Muscle of leg (tissue), 16 donors: ENCODE results near the gene WASHC3. TPM values are rescaled to one million over a fixed set of nuclear protein-coding genes. Genes with fewer than 3 reads are reported as not detected.
"Not testable (repeated sequence)": the region's sequence is repeated elsewhere in the genome, so short reads cannot be mapped to it uniquely, and the experiment has no call there.

Experiments
- DNase-seq: peaks from one replicate; pipeline ENCODE4 v3.0.0; 2013
- H3K27ac ChIP-seq: one replicate; pipeline ENCODE4 v1.5.1; 2013; ENCODE audit warnings: mild to moderate bottlenecking, low read length, control low read depth
- H3K27me3 ChIP-seq: one replicate; pipeline ENCODE4 v1.6.1; 2013; ENCODE audit warnings: low read length; ENCODE audit not compliant: control insufficient read depth, insufficient read depth
- H3K36me3 ChIP-seq: one replicate; pipeline ENCODE4 v1.6.1; 2013; ENCODE audit warnings: low read length; ENCODE audit not compliant: control insufficient read depth, insufficient read depth
- H3K4me1 ChIP-seq: one replicate; pipeline ENCODE4 v1.6.1; 2013; ENCODE audit warnings: low read length; ENCODE audit not compliant: control insufficient read depth, insufficient read depth
- H3K4me3 ChIP-seq: one replicate; pipeline ENCODE4 v1.5.1; 2013; ENCODE audit warnings: low read length, control low read depth
- H3K9me3 ChIP-seq: replicated peaks from 2 replicates; pipeline ENCODE4 v1.6.1; 2013; ENCODE audit warnings: low read depth, low read length; ENCODE audit not compliant: control insufficient read depth
- WGBS: methylation state at CpG from one replicate; pipeline ENCODE4 v1.1.5; 2013; ENCODE audit warnings: missing lambda C conversion rate; ENCODE audit not compliant: insufficient coverage; 5-methylcytosine and 5-hydroxymethylcytosine counted together
- long read RNA-seq, 11 donors: transcript quantifications; one replicate each; lab custom pipeline, GENCODE V29; 2026
- polyA plus RNA-seq, 8 donors: library from polyadenylated mRNA; unstranded; fragments of 120-200 nt; gene quantifications; one replicate each; pipeline versions ENCODE4 v1.2.1 to v1.2.3, GENCODE V29; 2013; ENCODE audit warnings: inconsistent platforms in 1 of 8, low replicate concordance in 1 of 8; ENCODE audit not compliant: insufficient read length in 8 of 8, insufficient read depth in 1 of 8
- total RNA-seq: library from RNA; stranded (reverse); fragments of 120-200 nt; gene quantifications from one replicate; pipeline ENCODE4 v1.2.4, GENCODE V29; 2013

The WASHC3 gene, protein sequence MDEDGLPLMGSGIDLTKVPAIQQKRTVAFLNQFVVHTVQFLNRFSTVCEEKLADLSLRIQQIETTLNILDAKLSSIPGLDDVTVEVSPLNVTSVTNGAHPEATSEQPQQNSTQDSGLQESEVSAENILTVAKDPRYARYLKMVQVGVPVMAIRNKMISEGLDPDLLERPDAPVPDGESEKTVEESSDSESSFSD
- total RNA-seq (41.9 TPM), polyA plus RNA-seq (10 to 100 TPM; 26.8 to 44.5 (median 36.0) TPM)
- long read RNA-seq, donor 1, partial matches to known transcripts: 0 of 6 reads
- long read RNA-seq, donor 1, other reads (novel, unspliced or antisense): 0 of 6 reads
- long read RNA-seq, donor 2: 0 reads
- long read RNA-seq, donor 3, transcript WASHC3-201 (7 exons, 916 nt): major isoform, 16 of 20 reads
- long read RNA-seq, donor 3, partial matches to known transcripts: 0 of 20 reads
- long read RNA-seq, donor 3, other reads (novel, unspliced or antisense): 0 of 20 reads
- long read RNA-seq, donor 4, transcript WASHC3-201 (7 exons, 916 nt): major isoform, 6 of 10 reads
- long read RNA-seq, donor 4, partial matches to known transcripts: 0 of 10 reads
- long read RNA-seq, donor 4, other reads (novel, unspliced or antisense): 0 of 10 reads
- long read RNA-seq, donor 5, transcript WASHC3-201 (7 exons, 916 nt): major isoform, 23 of 33 reads
- long read RNA-seq, donor 5, transcript WASHC3-213 (7 exons, 865 nt): minor isoform, 6 of 33 reads
- long read RNA-seq, donor 5, partial matches to known transcripts: 0 of 33 reads
- long read RNA-seq, donor 5, other reads (novel, unspliced or antisense): 0 of 33 reads
- long read RNA-seq, donor 6, transcript WASHC3-201 (7 exons, 916 nt): major isoform, 14 of 17 reads
- long read RNA-seq, donor 6, partial matches to known transcripts: 0 of 17 reads
- long read RNA-seq, donor 6, other reads (novel, unspliced or antisense): 0 of 17 reads
- long read RNA-seq, donor 7, transcript WASHC3-201 (7 exons, 916 nt): major isoform, 11 of 16 reads
- long read RNA-seq, donor 7, partial matches to known transcripts: 0 of 16 reads
- long read RNA-seq, donor 7, other reads (novel, unspliced or antisense): 0 of 16 reads
- long read RNA-seq, donor 8, transcript WASHC3-201 (7 exons, 916 nt): major isoform, 8 of 12 reads
- long read RNA-seq, donor 8, partial matches to known transcripts: 0 of 12 reads
- long read RNA-seq, donor 8, other reads (novel, unspliced or antisense): 0 of 12 reads
- long read RNA-seq, donor 9, partial matches to known transcripts: 0 of 4 reads
- long read RNA-seq, donor 9, other reads (novel, unspliced or antisense): 0 of 4 reads
- long read RNA-seq, donor 10, transcript WASHC3-201 (7 exons, 916 nt): major isoform, 16 of 18 reads
- long read RNA-seq, donor 10, partial matches to known transcripts: 0 of 18 reads
- long read RNA-seq, donor 10, other reads (novel, unspliced or antisense): 0 of 18 reads
- long read RNA-seq, donor 11, transcript WASHC3-201 (7 exons, 916 nt): major isoform, 10 of 12 reads
- long read RNA-seq, donor 11, partial matches to known transcripts: 0 of 12 reads
- long read RNA-seq, donor 11, other reads (novel, unspliced or antisense): 0 of 12 reads

- H3K4me1 ChIP-seq: no peaks in the 10 kb centered on the region
- 0% methylated on average over 22 of the region's 44 CpGs for WGBS
- H3K9me3 ChIP-seq: no peaks in the 10 kb centered on the region
- H3K36me3 ChIP-seq: peaks cover 5% of the 10 kb centered on the region
- H3K27me3 ChIP-seq: no peaks in the 10 kb centered on the region
- peak within 1 kb of the TSS; percentile 86 for H3K4me3 ChIP-seq
- peak within 1 kb of the TSS; percentile 72 for H3K27ac ChIP-seq
- peak; percentile 99 for DNase-seq
These were observed at the start of gene WASHC3 for GRCh38 chr12:102061560-102062418. WASHC3 (minus strand) TSS chr12:102061991; CDS start chr12:102061962, 29 bp downstream.

- Histone ChIP-seq H3K9me3 (no peaks in the 10 kb centered on the region), H3K36me3 (peaks cover 19% of the 10 kb centered on the region), H3K27me3 (no peaks in the 10 kb centered on the region), H3K27ac (no peak overlapping the region), H3K4me1 (no peaks in the 10 kb centered on the region), H3K4me3 (no peak overlapping the region)
- no peak for DNase-seq
These were observed 49.0 kb upstream of the WASHC3 start for GRCh38 chr12:102110782-102111181.

DNA sequence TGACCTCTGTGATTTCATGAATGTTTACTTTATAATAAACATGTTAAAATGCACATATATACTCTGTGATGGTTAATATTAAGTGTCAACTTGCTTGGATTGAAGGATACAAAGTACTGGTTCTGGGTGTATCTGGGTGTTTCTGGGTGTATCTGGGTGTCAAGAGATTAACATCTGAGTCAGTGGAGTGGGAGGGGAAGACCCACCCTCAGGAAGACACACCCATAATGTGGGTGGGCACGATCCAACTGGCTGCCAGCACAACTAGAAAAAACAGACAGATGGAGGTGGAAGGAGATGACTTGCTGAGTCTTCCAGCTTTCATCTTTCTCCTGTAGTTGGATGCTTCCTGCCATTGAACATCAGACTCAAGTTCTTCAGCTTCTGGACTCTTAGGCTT, 46.2 kb upstream of the WASHC3 start:
- H3K27ac ChIP-seq: no peak overlapping the region
- H3K36me3 ChIP-seq: peaks cover 24% of the 10 kb centered on the region
- WGBS: no CpG with 5 or more reads among the region's 1 CpG
- no peaks in the 10 kb centered on the region for H3K27me3 ChIP-seq
- H3K9me3 ChIP-seq: no peaks in the 10 kb centered on the region
- H3K4me3 ChIP-seq: no peak overlapping the region
- no peaks in the 10 kb centered on the region for H3K4me1 ChIP-seq
- DNase-seq: no peak

DNA sequence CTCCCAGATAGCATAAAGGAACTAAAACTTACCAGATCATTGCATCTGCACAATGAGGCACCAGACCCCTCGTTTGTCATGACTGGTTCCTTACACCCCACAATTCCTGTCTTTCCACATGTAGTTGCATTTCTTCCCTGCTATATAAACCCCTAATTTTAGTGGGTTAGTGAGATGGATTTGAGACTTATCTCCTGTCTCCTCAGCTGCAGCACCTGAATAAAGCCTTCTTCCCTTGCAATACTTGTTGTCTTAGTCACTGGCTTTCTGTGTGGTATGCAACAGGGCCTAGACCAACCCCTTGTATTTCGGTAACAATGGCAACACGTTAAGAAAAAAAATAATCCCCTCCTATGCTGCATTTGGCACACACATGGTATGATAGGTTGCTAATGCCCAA, 45.1 kb upstream of the WASHC3 start:
- no peak overlapping the region for H3K27ac ChIP-seq
- no CpG with 5 or more reads among the region's 3 CpGs for WGBS
- no peaks in the 10 kb centered on the region for H3K4me1 ChIP-seq
- DNase-seq: no peak
- no peaks in the 10 kb centered on the region for H3K9me3 ChIP-seq
- H3K36me3 ChIP-seq: peaks cover 24% of the 10 kb centered on the region
- H3K4me3 ChIP-seq: no peak overlapping the region
- no peaks in the 10 kb centered on the region for H3K27me3 ChIP-seq

DNA sequence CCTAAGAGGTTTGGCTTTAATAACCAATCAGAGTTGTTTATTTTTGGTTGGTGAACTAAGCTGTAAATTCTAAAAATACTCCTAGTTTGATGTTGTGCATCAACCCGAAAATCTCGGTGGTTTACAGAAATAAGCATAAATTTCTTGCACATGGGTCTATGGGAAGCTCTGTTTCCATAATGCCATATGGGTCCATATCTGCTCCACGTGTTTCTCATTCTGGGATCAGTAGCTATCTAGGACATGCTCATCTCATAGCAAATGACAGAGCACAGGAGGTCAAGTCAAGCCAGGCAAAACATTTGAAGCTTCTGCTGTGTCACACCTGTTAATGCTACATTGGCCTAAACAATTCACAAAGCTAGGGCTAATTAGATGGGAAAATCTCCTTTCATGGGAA, 35.1 kb upstream of the WASHC3 start:
- DNase-seq: no peak
- 73% methylated on average over 2 of the region's 3 CpGs for WGBS
- H3K4me3 ChIP-seq: no peak overlapping the region
- H3K27me3 ChIP-seq: no peaks in the 10 kb centered on the region
- no peaks in the 10 kb centered on the region for H3K4me1 ChIP-seq
- peaks cover 7% of the 10 kb centered on the region for H3K36me3 ChIP-seq
- H3K27ac ChIP-seq: no peak overlapping the region
- no peaks in the 10 kb centered on the region for H3K9me3 ChIP-seq

DNA sequence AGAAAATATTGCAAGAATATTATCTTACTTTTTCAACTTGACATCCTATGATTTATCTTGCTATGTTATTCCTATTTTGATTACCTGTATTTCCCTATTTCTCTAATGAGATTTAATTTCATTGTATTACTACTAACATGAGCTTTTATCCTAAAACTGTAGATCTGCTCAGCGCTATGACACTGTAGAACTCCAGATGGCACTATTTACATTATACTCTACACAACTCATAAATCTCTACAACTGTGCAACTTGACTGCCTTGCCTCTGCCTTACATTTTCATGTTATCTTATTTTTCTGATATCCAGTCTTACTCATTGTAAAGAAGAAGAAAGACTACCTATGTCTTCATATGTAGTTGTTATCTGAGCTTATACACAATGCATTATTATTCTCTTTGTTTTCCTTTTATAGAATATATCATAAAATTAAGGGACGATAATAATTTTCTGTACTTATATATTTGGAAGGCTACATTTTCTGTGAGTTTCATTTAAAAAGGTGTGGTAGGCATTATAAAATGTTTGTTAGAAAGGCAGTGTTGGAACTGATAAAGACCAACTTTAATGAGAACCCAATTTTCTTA, 34.0 kb upstream of the WASHC3 start:
- Histone ChIP-seq H3K4me3 (no peak overlapping the region), H3K9me3 (no peaks in the 10 kb centered on the region), H3K27ac (no peak overlapping the region), H3K36me3 (peaks cover 7% of the 10 kb centered on the region), H3K4me1 (no peaks in the 10 kb centered on the region), H3K27me3 (no peaks in the 10 kb centered on the region)
- peak; percentile 43 for DNase-seq
- WGBS: no CpG with 5 or more reads among the region's 2 CpGs

GRCh38 chr12:102093319-102093718, 31.5 kb upstream of the WASHC3 start:
- no peaks in the 10 kb centered on the region for H3K9me3 ChIP-seq
- H3K27ac ChIP-seq: no peak overlapping the region
- peak; percentile 32 for DNase-seq
- no peaks in the 10 kb centered on the region for H3K4me1 ChIP-seq
- H3K4me3 ChIP-seq: no peak overlapping the region
- no peaks in the 10 kb centered on the region for H3K27me3 ChIP-seq
- H3K36me3 ChIP-seq: peaks cover 3% of the 10 kb centered on the region

DNA sequence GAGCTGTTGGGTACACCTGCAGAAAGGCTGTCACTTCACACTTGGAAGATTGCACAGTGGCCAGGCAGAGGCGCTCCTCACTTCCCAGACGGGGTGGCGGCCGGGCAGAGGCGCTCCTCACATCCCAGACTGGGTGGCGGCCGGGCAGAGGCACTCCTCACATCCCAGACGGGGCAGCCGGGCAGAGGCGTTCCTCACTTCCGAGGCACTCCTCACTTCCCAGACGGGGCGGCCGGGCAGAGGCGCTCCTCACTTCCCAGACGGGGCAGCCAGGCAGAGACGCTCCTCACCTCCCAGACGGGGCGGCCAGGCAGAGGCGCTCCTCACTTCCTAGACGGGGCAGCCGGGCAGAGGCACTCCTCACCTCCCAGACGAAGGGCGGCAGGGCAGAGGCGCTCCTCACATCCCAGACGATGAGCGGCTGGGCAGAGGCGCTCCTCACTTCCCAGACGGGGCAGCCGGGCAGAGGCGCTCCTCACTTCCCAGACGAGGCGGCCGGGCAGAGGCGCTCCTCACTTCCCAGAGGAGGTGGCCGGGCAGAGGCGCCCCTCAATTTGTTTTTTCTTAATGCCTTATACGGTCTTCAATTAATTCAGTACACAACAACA, 27.5 kb upstream of the WASHC3 start:
- H3K27ac ChIP-seq, H3K4me3 ChIP-seq, H3K27me3 ChIP-seq, H3K4me1 ChIP-seq, DNase-seq, H3K9me3 ChIP-seq, H3K36me3 ChIP-seq: not testable (repeated sequence)
- 99% methylated on average over 31 of the region's 38 CpGs for WGBS
